Measurements from ENCODE around the gene EDN3.

DNA sequence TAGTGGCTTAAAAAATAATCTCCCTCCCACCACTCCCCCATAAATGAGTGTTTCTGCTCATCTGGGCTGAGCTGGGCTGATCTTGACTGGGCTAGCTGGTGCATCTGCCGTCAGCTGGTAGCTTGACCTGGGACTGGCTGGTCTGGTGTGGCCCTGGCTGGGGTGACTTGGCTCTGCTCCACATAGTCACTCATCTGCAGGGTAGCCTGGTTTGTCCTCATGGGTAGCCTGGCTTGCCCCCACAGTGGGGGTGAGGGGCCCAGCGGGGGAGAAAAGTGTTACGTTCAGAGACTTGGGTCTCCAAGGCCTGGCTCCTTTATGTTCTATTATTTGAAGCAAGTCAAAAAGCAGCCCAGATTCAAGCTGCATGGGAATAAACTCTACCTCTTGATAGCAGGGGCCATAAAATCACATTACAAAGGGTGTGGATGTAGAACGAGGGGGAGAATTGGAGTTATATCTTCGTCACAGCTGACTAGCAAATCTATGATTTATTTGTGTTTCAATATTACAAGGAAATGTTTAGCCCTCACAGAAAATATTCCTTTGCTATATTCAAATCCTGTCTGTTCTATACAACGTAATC, 32.9 kb downstream of the EDN3 start:
- TF ChIP-seq CTCF (conservative IDR thresholded peaks at IDR 0.05; ENCODE audit: low read depth in 2 of 2) = no peak
- TF ChIP-seq NANOG (IDR thresholded peaks at IDR 0.05; ENCODE audit: borderline replicate concordance) = no peak
- TF ChIP-seq REST (IDR thresholded peaks at IDR 0.05; ENCODE audit: unreplicated experiment) = no peak
- no peak for TF ChIP-seq EZH2 (IDR thresholded peaks at IDR 0.05; ENCODE audit: low read depth, unreplicated experiment)
- no peak for TF ChIP-seq POLR2AphosphoS5 (IDR thresholded peaks at IDR 0.05; ENCODE audit: low read depth)
- no peak for TF ChIP-seq CREB1 (CRISPR knock-in tag; IDR thresholded peaks at IDR 0.05; ENCODE audit: low read depth)
- no peak for TF ChIP-seq JUNB (IDR thresholded peaks at IDR 0.05; ENCODE audit: unreplicated experiment)

Data from GM23338 (cell line).